Ramos (cell line): ENCODE measurements around the gene CCL15.
"Not testable (repeated sequence)": the region's sequence is repeated elsewhere in the genome, so short reads cannot be mapped to it uniquely, and the experiment has no call there.

Source experiments
- in situ Hi-C: fragments of 300-500 bp; cut with MboI; formaldehyde crosslinking; loops from one replicate; pipeline ENCODE4 v1.14.3; 2022; ENCODE audit warnings: low sequenced_read_pairs; ENCODE audit not compliant: unreplicated experiment

Gene CCL15, protein sequence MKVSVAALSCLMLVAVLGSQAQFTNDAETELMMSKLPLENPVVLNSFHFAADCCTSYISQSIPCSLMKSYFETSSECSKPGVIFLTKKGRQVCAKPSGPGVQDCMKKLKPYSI

DNA sequence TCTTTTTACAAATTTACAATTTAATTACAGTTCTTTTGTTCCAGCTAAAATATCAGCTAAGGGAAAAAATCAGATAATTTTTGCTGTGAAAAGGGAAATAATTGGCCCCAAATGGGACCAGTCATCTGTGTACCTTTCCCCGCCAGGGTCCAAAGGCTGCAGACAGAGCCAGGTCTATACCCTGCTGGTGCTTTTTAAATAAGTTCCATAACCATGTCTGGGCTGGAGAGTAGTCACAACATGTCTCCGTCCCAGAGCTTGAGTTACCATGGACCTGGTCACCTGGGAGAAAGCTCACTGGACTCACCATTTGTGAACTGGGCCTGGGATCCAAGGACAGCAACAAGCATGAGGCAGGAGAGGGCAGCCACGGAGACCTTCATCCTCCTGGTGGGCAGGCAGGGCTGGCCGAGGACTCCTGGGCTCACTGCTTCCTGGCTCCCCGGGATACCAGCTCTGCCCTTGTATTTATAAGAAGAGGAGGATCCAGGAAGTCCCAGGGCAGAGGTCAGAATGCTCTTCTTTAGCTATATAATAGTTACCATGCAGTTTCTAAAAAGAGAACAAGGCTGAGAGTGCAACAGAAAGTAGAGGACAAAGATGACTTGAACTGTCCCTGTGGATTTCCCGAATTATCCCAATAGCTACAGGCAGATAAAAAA, at the start of gene CCL15:
TSS of gene CCL15 (minus strand) at position 444 of the 662 bp plus-strand sequence. CDS start at position 383, 61 bp downstream.
- in situ Hi-C loops, result no loop called here

DNA sequence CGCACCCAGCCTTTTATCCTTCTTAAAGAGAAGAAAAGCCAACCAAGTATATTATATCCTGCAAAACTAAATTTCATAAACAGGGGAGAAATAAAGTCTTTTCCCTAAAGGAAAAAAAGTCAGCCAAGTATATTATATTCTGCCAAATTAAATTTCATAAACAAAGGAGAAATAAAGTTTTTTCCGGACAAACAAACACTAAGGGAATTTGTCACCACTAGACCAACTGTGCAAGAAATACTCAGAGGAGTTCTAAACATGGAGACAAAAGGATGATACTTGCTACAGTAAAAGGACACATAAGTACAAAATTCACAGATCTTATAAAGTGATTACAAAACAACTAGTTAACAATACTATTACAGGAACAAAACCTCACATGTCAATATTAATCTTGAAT, 48.3 kb upstream of the CCL15 start:
- in situ Hi-C loops, result no loop called here

DNA sequence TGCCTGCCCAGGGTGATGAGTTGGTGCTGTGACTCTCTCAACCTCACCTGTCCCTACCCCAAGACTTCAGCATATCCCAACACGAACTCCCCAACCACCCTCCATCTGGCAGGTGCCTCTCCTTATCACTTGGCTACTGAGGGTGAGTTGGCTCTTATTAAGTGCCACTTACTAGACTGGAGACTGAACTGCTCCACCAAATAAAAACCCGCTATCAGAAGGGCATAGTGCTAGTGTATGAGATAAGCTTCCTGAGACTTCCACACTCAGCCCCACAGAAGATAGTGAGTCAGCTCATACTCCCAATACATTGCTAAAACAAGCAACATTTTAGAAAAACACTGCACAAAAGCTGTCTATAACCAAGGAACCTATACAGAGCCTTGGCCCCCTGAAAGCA, 46.7 kb upstream of the CCL15 start:
- in situ Hi-C loops, result no loop called here

DNA sequence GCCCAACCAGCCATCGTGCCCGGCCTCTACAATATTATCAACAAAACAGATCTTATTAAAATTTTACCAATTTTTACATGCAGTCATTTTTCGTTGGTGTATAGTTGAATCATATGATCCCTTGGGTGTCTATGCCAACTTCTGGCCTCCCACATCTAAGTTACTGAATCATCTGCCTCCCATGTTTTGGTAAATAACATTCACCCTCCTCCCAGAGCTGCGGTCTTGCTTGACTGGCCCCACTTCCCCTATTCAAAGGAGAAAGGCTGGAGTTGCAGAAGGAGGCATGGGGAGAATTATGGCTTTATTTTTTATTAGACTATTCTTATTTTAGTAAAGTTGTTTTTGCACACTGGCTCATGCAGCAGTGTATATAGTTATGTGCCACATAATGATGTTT, 34.9 kb upstream of the CCL15 start:
- in situ Hi-C loops, result no loop called here

DNA sequence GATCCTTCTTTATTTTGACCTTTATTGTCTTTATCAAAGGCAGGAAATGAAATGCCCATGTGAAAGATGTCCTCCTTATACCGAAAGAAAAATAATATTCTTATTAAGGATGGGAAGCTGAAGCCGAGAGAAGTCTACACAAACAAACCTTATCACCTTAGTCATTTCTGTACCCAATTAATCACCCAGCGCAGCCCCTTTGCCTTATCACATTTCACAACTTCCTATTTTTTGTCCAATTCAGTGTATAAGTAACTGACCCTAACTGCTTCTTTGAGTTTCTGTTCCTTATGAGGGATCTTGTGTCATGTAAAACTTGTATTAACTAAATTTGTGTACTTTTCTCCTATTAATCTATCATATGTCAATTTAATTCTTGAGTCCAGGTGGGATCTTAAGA, 32.8 kb upstream of the CCL15 start:
- in situ Hi-C loops, result no loop called here

DNA sequence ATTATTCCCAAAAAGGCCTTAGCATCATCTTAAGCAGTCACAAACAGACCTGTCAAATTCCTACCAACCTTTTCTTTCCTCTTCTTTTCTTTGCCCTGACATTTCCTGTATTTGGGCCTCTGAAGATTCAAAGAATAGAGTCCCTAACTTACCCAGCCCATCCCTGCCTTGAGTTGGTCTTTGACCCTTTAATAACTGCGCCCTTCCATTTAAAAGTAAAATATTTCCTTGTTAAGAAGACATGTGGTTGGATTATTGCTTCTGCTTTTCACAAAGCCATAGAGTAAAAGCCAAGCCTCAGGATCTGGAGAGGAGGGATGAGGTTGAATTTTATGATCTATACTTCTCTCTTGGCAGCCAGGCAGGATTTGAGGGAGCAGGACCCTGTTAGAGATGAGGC, 29.6 kb upstream of the CCL15 start:
- in situ Hi-C loops, result no loop called here

DNA sequence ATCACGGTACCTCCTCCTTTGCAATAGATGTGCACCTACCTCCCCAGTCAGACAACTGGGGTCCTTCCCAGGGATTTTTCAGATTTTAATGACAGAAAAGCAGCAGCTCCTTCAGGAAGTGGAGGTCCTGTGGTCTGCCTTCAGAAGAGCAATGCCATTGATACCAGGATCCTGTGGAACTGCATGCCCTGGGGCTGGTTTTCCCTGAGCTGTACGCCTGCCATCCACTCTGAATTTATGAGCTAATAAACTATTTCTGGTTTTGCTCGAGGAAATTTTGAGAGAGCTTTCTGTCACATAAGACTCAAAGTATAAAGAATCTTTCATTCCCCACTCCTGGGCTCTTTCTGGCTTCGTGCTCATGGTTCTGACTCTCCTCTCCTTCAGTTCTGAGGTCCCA, 26.4 kb upstream of the CCL15 start:
- in situ Hi-C loops, result no loop called here

DNA sequence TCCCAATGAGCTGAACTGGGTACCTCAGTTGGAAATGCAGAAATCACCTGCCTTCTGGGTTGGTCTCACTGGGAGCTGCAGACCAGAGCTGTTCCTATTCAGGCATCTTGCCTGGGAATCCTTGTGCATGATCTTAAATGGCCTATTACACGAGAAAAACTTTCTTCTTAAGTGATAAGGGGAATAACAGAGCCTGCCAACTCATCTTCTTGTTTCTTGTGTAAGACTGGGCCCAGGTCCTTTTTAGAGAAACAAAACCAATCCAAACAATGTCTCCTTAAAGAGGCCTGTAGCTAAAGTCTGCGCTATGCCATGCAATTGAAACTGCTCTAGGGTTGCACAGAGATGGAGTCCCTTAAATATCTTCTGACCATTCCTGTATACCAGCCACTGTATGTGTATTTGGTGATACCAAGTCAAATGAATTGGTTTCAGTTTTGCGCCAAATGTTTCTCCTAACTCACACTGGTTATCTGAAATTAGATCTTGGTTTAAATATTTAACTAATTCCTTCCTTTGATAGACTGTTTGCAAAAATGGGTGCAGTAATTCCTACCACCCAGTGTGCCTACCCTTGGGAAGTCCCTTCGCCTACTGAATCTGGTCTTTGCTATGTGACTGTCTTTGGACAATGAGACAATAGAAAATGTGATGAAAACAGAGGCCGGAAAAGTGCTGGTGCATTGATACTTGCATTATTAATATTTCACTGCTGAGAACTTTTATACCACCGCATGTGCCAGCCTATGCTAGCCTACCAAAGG, 22.9 kb upstream of the CCL15 start:
- in situ Hi-C loops, result no loop called here

DNA sequence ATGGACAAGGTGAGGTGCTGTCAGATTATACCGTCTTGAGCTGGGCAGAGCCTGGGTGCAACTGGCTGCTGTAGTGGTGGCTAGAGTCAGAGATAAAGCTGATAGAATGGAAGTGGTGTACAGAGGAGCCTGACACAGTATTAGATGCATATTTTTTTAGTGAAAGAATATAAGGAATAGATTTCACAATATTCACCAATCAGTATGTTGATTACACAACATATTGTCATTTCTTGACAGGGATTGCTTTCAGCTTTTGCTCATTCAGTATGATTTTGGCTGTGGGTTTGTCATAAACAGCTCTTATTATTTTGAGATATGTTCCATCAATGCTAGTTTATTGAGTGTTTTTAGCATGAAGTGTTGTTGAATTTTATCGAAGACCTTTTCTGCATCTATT, 18.1 kb upstream of the CCL15 start:
- in situ Hi-C loops, result no loop called here

DNA sequence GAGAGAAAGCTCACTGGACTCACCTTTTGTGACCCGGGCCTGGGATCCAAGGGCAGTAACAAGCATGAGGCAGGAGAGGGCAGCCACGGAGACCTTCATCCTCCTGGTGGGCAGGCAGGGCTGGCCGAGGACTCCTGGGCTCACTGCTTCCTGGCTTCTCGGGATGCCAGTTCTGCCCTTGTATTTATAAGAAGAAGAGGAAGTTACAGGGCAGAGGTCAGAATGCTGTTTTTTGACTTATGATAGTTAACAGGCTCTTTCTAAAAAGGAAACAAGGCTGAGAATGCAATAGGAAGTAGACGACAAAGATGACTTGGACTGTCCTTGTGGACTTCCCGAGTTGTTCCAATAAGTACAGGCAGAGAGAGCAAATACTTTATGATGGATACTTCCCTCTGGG, 16.4 kb upstream of the CCL15 start, which contains the start of gene CCL23:
TSS of gene CCL23 (minus strand) at position 174 of the 400 bp plus-strand sequence. CDS start at position 99, 75 bp downstream.
- in situ Hi-C loops, result no loop called here

DNA sequence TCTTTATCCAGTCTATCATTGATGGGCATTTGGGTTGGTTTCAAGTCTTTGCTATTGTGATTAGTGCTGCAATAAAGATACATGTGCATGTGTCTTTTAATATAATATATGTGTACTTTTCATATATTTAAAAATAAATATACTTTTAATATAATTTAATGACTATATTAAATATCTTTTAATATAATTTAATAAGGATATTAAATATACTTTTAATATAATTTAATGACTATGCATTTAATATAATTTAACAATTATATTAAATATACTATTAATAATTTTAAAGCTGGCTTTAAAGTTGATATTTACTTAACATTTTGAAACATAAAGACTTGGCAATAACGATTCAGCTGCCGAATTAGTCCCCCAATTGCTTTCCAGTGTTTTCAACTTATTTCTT, 15.2 kb upstream of the CCL15 start:
- in situ Hi-C loops, result no loop called here

DNA sequence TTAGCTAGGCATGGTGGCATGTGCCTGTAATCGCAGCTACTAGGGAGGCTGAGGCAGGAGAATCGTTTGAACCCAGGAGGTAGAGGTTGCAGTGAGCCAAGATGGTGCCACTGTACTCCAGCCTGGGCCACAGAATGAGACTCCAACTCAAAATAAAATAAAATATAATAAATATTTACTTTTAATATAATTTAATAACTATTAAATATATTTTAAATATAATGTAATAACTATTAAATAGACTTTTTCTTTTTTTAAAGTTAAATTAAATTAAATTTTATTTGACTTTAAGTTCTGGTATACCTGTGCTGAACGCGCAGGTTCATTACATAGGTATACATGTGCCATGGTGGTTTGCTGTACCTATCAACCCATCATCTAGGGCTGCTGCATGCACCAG, 14.5 kb upstream of the CCL15 start:
- in situ Hi-C loops, result not testable (repeated sequence)

DNA sequence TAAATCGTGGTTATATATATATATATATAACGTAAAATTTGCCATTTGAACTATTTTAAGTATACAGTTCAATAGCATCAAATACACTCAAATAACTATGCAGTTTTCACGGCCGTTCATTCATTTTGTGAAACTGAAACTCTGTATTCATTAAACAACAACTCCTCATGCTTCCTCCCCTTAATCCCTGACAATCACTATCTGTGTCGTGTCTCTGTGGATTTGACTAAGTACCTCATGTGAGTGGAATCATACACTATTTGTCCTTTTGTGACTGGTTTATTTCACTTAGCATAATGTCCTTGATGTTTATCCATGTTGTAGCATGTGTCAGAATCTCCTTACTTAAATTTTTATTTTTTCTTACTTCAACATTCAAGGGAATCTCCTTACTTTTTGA, 13.6 kb upstream of the CCL15 start:
- in situ Hi-C loops, result no loop called here

DNA sequence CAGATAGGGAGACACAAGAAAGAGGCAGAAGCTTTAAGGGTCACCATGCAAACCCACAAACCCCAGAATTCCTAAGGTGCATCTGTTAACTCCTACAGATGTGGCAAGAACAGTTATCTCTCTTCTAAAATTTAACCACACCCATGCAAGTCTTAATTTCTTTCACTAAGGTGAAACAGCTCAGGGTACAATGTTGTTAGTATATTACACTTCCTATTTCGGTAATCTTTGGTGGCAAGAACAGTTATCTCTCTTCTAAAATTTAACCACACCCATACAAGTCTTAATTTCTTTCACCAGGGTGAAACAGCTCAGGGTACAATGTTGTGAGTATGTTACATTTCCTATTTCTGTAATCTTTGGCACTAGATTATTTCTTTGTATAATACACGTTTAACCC, 9.8 kb upstream of the CCL15 start:
- in situ Hi-C loops, result no loop called here

DNA sequence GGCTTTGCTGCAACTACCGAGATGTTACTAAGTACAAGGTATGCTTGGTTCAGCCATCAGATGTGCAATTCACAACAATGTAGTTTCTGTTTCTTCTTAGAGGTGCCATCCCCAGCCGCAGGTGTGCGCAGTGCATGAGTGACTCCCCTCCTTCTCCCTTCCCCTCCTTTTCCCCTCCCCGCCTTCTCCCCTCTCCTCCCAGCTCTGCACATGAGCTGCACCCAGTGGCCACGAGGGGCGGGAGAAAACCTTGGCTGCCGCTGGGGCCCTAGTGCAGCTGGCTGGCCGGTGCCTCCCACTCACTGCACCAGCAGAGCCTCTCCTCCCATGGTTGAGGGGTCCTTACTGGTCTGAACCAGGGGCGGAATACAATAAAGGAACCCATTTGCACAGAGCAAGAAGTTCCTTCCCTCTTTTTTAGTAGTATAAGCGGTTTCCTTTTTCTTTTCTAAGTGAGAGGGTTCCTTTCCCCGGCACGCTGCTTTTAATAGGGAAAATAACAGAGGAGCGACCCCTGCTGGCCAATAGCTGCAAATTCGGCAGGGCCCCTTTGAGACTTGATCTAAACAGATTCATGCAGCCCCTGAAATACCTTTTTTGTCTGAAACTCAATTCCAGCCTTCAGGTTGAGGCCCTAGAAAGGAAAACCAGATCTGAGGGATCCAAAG, 7.8 kb upstream of the CCL15 start:
- in situ Hi-C loops, result no loop called here

DNA sequence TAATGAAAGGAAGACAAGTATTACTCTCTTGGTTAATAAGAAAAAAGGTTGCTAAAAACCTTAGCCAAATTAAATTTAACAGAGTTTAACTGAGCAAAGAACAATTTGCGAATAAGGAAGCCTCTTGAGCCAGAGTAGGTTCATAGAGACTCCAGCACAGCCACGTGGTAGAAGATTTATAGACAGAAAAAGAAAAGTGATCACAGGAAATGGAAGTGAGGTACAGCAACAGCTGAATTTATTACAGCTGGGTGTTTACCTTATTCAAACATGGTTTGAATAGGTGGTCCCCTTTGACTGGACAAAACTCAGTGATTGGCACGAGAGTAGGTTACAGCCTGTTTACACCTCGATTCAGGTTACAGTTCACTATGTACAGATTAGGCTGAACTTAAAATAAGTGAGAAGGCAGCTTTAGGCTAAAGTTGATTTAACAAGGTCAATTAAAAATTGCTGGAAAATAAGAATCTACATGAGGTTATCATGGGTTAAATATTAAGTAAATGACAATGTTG, 3.3 kb upstream of the CCL15 start:
- in situ Hi-C loops, result no loop called here

DNA sequence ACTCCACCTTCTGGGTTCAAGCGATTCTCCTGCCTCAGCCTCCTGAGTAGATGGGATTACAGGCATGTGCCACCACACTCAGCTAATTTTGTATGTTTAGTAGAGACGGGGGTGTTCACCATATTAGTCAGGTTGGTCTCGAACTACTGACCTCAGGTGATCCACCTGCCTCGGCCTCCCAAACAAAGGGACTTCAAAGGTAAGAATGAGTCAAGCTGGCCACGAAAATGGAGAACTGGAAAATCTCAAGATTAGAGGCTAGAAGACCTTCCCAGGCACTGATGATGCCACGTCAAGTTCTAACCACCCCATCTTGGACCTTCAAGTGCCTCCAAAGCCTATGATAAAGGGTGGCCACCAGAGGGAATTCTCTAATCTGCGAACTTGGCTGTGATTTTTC, 1.3 kb upstream of the CCL15 start:
- in situ Hi-C loops, result no loop called here

DNA sequence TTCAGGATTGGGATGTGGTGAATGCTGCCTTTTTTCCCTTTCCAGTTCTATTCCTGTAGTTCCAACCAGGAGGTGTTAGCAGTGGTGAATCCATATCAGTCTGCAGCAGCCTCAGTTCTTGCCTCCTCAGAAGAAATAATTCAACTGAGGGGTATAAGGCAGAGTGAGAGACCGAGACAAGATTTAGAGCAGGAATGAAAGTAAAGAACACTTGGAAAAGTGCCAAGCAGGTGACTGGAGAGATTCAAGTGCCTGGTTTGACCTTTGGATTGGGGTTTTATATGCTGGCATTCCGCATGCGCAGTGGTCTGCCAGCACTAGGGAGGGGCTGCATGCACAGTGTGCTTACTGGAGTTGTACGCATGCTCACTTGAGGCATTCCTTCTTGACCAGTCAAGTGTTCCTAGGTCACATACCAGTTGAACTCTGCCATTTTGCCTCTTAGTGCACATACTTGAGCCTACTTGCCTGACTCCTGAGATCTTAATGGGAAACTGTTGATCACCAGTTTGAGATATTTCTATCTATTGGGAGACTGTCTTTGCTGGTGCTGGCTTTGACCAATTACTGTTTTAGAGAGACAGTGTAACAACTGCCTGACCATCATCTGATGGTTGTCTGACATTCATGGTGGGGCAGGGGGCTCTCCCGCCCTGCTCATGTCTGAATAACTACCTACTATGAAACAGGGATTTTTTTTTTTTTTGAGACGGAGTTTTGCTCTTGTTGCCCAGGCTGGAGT, 680 bp upstream of the CCL15 start:
- in situ Hi-C loops, result no loop called here

DNA sequence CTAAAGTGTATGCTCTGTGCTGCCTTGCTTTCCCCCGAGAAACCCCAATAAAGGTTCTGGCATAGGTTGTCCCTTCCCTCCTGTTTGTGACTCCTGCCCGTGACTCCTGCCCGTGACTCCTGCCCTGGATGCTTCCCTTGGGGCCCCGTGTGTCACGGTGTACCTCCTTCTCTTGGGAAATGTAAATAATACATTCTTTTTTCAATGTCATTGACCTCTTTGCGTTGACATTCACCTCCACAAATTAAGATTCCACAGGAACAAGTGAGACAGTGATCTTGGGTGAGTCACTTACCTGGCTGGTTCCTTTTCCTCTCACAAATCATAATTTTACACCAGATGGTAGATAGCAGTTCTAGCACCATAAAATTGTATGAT, 632 bp downstream of the CCL15 start:
- in situ Hi-C loops, result no loop called here

DNA sequence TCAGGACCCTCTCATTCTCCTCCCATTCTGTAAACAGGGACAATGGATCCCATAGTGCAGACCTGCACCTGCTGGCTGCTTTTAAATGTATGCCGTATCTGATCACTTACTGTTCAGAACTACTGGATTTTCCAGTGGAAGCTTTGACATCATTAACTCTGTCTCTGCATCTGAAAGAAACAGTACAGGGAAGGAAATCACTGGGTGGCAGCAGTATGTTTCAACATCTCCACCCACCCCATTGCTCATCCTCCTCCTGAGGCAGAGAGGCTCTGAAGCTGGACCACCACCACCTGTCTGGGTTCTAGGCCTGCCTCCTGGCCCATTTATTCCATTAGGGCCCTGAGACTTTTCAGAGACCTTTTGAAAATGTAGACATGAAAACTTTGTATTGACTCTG, 2.6 kb downstream of the CCL15 start:
- in situ Hi-C loops, result no loop called here
